AG09319 (cell line): ENCODE measurements around the gene TBC1D16.

Experiments used
- DNase-seq: peaks from one replicate; pipeline ENCODE4 v3.0.0-alpha.2; 2010; ENCODE audit warnings: low read depth; ENCODE audit errors: extremely low read depth
- CTCF ChIP-seq: IDR thresholded peaks from 2 replicates; pipeline ENCODE4 v1.5.1; 2011; ENCODE audit warnings: low read depth, mild to moderate bottlenecking, inconsistent platforms, low read length, moderate library complexity

The TBC1D16 gene

GRCh38 chr17:79988185-79988971 lies 47.3 kb downstream of the TBC1D16 start:
- peak; percentile 59 for DNase-seq
- TF ChIP-seq CTCF: no peak

DNA sequence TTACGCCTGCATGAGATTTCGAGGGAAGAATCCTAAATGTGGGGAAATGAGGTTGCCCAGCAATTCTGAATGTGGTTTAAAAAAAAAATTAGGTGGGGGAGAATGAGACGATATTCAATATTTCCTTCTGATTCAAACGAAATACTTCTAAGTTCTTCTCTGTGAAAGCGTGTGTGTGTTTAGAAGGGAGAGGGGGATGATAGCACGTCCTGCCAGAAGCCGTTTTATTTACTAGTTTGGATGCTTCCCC lies 47.8 kb downstream of the TBC1D16 start:
- no peak for DNase-seq
- TF ChIP-seq CTCF: no peak

GRCh38 chr17:79987187-79987934 lies 48.3 kb downstream of the TBC1D16 start:
- DNase-seq: no peak
- no peak for TF ChIP-seq CTCF

- no peak for TF ChIP-seq CTCF
- DNase-seq: peak; percentile 15
Observed at GRCh38 chr17:79986411-79987186, 49.1 kb downstream of the TBC1D16 start.

DNA sequence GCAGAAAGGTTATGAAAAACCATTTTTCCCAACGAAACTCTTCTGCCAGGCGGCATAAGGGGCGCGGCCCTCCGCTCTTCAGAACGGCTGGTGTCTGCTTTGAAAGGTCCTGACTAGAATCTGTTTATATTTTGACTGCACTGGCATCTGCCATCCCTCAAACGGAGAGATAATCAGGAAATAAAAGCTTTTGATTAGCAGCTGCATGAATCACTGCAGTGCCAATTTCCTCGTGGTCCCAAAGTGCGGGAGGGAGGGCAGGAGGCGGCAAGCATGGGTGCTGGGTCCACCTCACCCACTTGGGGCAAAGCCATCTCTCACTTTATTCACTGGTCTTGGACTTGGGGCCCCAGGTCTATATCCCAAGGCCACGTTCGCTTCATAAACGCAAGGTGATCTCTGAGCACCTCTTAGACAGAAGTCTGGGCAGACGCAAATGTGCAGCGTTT lies 49.7 kb downstream of the TBC1D16 start:
- TF ChIP-seq CTCF: no peak

GRCh38 chr17:79985361-79985942 lies 50.2 kb downstream of the TBC1D16 start:
- no peak for TF ChIP-seq CTCF
- no peak for DNase-seq

More for the DNA sequence above, 49.7 kb downstream of the TBC1D16 start:
- DNase-seq: no peak
